GM19463 (cell line): ENCODE data around the gene PRRT1B.

Experiments
- ATAC-seq: cut with Tn5 transposase; IDR thresholded peaks from one replicate; pipeline ENCODE4 v1.9.1; 2021; ENCODE audit warnings: mild to moderate bottlenecking, moderate library complexity; ENCODE audit not compliant: unreplicated experiment

Gene PRRT1B

DNA sequence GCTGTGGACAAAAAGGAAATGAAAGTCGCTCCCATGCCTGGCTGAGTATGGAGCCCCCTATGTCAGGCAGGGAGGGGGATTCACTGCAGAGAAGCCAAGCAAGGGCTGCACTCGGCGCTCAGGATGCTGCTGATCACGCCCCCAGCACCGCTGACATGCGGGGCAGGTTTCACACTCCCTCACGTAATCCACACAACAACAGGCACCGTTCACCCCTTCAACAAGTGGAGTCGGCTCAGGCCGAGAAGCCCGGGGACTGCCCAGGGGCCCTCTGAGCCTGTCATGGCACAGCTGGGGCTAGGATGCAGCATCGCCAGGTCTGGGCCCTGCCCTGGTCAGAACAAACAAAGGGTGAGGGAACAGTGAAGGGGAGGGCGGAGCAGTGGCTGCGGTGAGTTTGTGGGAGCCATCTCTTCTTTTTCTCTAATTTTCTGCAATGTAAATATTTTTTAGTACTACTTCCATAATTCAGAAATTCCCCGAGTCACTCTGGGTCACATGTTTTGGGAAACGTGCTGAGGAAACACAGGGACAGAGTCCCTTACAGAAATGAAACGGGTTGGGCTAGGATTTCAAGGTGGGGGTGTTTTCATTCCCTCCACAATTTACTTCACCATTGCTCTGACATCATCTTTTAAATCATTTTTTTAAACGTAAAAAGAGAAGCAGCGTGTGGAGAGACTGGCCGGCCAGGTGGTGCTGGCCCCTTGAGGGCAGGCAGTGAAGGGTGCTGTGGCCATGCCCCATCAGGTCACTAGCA lies 49.8 kb downstream of the PRRT1B start:
- no peak for ATAC-seq

DNA sequence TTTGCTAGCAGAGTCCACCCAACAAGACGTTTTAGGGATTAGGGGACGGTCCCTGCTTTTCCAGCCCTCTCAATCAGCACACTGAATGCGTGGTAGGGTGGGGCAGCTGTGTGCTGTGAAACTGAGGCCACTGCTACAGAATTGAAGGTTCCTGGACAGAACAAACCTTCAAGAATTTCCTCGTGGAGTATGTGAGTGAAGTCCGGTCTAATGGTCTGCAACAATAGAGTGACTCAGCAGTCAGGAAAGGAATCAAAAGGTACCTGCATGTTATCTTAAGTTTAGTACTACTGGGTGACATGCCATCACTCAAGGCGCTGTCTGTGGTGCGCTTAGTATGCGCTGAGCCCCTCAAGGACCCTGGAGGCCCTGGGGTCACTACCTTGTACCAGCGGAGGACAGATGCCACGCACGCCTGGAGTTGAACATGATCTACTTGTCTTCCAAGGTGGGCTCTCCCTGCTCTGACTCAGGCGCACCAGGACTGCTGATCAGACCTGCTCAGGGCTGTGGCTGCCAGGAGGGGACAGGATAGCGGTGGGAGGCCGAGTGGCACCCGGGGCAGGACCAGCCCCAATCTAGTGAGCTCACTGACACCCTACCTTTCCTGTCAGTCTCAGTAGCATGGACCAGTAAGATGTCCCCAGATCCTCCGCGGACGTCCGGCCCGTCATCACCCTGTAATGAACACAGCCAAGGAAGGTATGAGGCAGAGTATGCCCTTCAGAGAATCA lies 50.5 kb downstream of the PRRT1B start:
- ATAC-seq, result no peak

DNA sequence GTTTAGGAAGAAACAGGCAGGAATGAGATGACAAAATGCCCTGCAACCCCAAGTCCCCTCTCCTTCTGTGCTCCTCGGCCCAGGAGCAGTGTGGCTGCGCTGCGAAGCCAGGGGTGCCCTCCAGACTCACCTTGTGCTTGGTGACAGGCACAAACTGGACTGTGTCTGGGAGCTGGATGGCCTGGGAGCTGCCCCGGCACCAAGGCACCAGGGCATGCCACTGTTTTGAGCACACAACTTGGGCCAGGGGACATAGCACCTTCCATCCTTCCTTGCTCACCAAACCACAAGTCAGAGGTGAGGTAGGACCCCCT lies 51.1 kb downstream of the PRRT1B start:
- ATAC-seq, result no peak

DNA sequence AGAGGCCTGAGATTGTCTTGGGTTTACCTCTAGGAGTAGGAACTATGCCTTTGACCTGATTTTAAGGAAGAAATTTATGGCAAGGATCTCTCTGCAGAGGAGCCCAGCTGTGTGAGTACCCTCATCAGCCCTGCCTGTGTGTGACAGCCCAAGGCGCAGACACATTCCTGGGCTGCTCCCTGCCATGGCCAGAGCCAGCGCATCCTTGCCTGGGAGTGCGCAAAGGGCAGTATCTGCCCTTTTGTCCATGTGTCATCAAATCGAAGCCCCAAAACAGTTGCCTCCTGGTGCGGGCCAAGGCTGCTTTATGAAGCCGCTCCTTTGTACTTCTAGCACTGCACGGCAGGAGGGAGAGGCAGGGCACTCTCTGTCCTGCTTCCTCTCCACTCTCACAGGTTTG lies 51.9 kb downstream of the PRRT1B start:
- no peak for ATAC-seq

DNA sequence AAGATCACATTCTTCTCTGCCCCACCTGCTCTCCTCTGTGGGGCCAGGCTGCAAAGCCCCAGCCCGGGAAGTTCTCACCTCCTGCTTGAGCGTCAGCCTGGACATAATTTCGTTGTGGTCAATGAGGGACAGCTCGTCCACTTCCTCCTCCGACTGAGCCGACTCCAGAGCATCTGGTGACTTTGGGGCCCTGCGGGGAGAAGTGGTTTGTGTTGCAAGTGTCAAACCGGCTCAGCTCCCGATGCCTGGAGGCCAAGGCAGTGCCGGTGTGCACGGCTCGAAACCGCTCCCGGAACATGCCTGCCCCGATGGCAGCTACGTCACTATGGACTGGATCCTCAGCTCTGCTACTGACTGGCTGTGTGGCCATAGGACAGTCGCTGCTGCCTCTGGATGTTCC lies 52.8 kb downstream of the PRRT1B start:
- no peak for ATAC-seq

DNA sequence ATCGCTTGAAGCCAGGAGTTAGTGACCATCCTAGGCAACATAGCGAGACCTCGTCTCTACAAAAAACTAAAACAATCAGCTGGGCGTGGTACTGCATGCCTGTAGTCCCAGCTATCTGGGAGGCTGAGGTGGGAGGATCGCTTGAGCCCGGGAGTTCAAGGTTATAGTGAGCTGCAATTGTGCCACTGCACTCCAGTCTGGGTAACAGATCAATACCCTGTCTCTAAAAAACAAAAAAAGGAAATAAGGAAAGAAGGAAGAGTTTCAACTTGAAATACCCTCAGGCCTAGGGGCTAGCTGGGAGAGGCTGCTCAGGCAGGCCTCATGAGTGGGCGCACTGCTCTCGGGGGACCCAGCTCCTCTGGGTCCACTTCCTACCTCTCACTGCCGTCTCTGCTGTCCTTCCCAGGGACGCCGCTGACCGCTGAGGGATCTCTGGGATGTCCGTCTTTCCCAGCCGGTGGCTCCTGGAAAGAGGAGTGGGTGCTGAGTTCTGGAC lies 56.4 kb downstream of the PRRT1B start:
- ATAC-seq, result no peak

DNA sequence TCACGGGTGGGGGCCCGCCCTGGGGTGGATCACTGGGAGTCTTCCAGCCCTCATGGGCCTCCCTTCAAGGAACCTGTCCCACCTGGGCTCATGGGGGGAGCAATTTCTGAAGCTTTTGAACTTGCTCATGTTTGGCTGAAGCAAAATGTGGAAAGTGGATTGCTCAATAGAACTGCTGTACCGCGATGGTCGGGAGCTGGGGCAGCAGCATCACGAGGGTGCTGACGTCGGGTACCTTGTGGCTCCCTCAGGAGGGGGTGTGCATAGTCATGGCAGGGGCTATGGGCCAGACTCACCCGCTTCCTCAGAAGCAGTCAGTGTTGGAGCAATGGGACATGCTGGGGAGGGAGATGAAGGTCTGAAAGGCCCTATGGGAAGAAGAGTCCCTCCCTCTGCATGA lies 57.9 kb downstream of the PRRT1B start:
- no peak for ATAC-seq

DNA sequence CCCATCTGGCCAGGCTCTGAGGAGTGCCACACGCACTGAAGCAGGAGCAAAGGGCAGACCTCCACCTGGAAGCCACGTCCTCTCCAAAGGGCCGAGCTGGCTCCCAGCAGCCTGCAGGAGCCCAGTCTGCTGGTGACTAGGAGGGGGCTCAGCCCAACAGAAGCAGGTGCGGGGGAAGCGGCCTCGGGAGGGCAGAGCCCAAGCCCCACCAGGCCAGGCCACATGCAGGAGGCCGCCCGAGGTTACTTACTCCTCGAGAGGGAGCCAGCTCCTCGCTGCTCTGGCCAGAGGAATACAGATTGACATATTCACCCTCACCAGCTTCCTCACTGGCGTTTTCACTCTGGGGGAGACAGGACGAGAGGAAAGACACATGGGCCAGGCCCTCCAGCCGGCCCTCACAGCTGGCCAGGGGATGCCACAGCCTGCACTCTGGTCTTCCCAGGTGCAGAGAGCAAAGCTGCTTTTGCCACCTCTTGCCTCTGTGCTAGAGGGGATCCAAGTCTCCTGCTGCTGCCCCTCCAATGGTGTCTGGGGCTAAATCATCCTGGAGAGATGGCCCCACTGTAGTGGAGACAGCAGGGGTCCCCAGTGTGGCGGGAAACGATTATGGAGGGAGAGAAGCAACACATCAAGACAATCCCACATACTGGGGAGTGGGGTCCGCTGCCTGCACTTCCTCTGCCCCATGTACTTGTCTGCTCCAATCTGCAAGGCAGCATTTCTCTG lies 58.6 kb downstream of the PRRT1B start:
- ATAC-seq, result no peak

DNA sequence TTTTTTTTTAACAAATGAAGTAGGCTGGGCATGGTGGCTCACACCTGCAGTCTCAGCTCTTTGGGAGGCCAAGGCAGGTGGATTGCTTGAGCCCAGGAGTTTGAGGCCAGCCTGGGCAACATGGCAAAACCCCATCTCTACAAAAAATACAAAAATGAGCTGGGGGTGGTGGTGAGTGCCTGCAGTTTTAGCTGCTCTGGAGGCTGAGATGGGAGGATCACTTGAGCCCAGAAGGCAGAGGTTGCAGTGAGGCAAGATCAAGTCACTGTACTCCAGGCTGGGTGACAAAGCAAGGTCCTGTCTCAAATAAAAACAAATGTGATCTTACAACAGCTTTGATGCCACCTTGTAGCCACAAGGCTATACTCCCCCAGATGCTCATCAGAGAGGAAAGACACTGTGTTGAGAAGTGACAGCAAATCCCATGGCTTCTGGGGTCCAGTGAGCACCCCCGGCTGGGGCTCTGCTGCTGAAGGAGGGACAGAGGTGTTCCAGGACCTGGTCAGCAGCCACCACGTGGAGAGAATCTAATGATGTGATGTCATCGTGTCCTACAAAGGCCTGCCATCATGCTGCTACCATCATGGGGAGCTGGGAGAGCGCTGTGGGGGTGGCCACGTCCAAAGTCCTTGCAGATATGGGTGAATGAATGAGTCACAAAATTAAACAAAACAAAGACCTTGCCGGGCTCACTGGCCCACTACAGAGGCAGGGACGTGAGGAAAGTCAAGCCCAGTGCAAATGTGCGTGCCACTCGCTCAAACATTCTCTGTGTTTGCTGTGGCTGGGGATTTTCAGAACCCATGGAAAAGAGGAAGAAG lies 60.7 kb downstream of the PRRT1B start:
- ATAC-seq, result no peak

DNA sequence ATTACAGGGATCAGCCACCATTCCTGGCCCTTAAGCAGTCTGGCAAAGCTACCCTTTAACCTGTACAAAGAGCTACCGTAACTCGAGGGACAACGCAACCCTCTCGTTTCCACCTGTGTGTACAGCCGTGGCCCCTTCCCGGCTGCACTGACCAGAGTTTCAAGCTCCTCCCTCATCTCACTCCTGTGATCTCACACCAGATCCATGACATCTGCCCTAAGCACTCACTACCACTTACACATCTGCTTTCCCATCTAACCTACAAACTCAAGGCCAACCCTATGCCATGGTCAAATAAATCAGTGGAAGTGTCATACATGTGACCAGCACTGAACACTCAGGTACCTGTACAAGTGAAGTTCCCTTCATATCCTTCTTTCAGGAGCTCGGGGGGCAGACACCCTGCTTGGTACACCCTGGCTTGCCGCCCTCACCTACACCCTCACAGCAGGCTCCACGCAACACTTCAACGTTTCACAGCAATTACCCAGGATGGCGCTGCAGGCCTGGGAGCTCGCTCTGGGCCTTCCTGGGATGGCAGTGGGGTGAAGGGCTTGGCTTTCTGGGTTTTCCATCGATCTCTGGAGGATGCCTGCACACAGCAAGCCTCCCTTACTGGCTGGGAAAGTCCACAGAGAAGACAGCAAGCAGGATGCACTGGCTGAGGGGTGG lies 61.7 kb downstream of the PRRT1B start:
- no peak for ATAC-seq

DNA sequence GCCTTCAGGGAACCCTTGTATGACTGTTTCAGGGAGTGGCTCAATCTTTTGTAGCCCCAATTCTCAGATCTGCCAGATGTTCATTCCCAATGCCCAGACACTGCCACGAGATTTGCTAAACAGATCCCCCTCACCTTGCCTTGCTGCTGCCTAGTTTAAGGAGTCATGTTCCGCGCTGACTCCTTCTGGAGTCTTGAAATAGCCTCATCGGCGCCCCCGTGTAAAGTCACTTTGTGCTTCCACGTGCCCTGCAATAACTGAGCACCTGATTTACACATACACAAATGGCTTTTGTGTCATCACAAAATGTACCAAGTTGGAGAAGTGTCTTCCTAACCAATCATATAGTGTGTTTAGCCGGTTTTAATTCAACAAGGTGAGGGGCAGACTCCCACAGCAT lies 62.3 kb downstream of the PRRT1B start:
- no peak for ATAC-seq

DNA sequence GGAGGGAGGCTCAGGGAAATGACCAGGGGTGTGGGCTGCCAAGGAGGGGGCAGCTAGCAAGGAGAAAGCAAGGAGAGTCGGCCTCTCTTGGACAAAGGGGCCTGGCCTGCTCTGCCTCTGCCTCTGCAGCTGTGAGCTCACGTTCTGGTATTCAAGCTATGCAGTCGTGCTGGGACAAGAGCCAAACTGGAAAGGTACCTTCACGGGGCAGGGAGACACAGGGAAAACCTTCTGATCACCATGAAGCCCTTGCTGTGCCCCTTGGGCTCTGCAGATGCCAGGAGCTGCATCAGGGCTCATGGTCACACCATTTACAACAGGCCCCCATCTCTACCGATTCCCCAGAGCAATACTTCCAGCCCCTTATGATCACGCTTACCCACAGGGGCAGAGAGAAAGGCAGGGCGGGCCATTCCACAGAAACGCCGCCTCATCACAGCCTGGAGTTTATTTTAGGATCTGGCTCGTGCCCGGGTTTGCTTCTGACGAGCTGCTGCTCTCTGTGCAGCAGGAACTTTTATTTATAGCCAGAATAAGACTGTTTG lies 63.2 kb downstream of the PRRT1B start:
- ATAC-seq, result no peak
